Measurements from ENCODE around the gene FLNB.
A peak's percentile ranks its signal among the peaks of the same experiment; 100 is the strongest.

Gene FLNB

DNA sequence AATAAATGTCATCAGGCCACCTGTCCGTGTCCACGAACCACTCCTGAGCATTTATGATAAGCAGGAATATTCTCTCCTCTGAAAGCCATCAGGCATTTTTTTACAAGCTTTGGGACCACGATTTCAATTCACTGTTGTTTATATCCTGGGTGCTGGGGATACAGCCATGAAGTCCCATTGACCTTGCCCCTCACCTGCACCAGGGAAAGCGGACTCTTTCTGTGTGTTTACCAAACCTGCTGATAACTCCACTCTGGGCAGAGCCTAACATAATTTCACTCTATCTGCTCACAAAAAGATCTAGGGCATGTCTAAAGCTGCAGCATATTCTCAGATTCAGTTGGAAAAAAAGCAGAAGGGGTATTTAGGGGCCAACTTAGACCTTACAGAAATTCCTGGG is 197.8 kb downstream of the FLNB start:
- H3K27me3 Mint-ChIP-seq, result peaks cover 62% of the 10 kb centered on the region
- no peak for DNase-seq
- no peaks in the 10 kb centered on the region for H3K9me3 Mint-ChIP-seq
- CTCF ChIA-PET, result interaction anchor here (1.2 to 1.6 kb wide), 3 partner anchors 11 to 28 kb away, joined by 3 to 4 read pairs (median 4); no protein-coding TSS in a partner anchor
- H3K4me1 Mint-ChIP-seq, result peaks cover 8% of the 10 kb centered on the region
- H3K4me3 Mint-ChIP-seq, result no peak overlapping the region
- H3K36me3 Mint-ChIP-seq, result no peaks in the 10 kb centered on the region
- H3K27ac Mint-ChIP-seq, result no peak overlapping the region

DNA sequence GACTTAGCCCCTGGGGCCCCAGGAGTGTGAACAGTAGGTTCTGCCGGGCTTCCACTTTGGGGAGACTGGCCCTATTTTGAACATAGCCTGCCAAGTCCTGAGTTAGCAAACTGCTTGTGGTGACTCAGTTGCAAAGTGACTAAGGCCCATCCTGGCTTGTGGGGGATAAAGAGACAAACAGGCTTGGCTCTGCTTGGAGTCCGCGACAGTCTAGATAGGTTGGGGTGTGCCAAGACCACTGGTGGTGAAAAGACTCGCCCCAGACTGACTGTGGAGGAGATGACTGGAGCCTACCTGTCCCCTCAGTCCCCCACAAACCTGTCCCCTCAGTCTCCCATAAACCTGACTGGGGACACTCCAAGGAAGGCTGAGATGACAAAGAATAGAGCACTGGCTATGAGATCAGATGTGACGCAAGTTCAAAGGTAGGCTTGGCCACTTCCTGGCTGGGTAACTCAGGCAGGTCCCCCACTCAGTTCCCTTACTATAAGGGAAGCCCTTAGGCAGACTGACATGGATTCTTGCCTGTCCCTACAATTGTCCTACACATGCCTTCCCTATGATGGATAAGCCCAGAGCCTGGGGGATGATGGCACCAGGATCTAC is 198.3 kb downstream of the FLNB start:
- no peak overlapping the region for H3K4me3 Mint-ChIP-seq
- CTCF ChIA-PET, result interaction anchor here (1.2 to 1.6 kb wide), 2 partner anchors 10 to 19 kb away, joined by 4 to 5 read pairs; no protein-coding TSS in a partner anchor
- no peaks in the 10 kb centered on the region for H3K36me3 Mint-ChIP-seq
- DNase-seq, result peak; percentile 28
- H3K27me3 Mint-ChIP-seq, result peaks cover 62% of the 10 kb centered on the region
- H3K27ac Mint-ChIP-seq, result no peak overlapping the region
- peaks cover 4% of the 10 kb centered on the region for H3K4me1 Mint-ChIP-seq
- no peaks in the 10 kb centered on the region for H3K9me3 Mint-ChIP-seq

DNA sequence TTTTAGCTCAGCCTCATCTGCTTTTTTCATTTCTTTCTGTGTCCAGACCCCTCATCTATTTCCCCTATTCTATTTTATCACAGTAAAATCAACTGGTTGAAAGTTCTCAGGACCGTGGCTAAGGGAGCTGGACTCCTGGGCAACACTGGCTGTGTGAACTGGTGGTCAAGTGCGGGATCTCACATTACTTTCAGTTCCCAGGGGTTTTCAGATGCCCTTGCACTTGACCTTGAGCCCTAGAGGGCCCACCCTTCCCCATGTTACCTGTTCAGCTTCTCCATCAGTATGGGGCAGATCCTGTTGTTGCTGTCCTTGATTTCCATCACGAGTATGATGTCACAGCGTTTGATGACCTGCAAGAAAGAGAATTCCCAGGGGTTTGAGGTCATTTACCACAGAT is 199.7 kb downstream of the FLNB start:
- Mint-ChIP-seq H3K36me3 (no peaks in the 10 kb centered on the region), H3K27me3 (peaks cover 58% of the 10 kb centered on the region), H3K4me3 (no peak overlapping the region), H3K9me3 (no peaks in the 10 kb centered on the region), H3K27ac (no peak overlapping the region), H3K4me1 (peaks cover 4% of the 10 kb centered on the region)
- CTCF ChIA-PET, result interaction anchor here (1.6 kb wide), 1 partner anchor 9 kb away, joined by 5 read pairs; no protein-coding TSS in a partner anchor
- no peak for DNase-seq

DNA sequence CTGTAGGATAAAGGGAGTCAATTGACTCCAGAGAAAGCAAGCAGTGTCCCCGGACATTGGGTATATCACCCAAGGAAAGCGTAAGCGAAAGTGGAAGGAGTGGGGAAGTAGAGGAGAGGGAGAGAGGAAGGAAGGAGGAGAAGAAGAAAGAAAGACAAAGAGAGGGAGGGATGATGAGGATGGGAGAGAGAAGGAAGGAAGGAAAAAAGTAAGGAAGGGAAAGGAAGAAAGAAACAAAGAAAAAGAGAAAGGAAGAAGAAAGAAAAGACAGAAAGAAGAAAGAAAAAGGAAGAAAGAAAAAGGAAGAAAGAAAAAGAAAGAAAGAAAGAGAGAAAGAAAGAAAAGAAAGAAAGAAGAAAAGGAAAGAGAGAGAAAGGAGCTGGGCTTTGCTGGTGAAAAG is 201.7 kb downstream of the FLNB start:
- Mint-ChIP-seq H3K36me3 (no peaks in the 10 kb centered on the region), H3K4me1 (peaks cover 5% of the 10 kb centered on the region), H3K4me3 (no peak overlapping the region), H3K27me3 (peaks cover 52% of the 10 kb centered on the region), H3K27ac (no peak overlapping the region), H3K9me3 (no peaks in the 10 kb centered on the region)
- CTCF ChIA-PET, result interaction anchor here (1.6 kb wide), 1 partner anchor 8 kb away, joined by 4 read pairs; no protein-coding TSS in a partner anchor
- no peak for DNase-seq

DNA sequence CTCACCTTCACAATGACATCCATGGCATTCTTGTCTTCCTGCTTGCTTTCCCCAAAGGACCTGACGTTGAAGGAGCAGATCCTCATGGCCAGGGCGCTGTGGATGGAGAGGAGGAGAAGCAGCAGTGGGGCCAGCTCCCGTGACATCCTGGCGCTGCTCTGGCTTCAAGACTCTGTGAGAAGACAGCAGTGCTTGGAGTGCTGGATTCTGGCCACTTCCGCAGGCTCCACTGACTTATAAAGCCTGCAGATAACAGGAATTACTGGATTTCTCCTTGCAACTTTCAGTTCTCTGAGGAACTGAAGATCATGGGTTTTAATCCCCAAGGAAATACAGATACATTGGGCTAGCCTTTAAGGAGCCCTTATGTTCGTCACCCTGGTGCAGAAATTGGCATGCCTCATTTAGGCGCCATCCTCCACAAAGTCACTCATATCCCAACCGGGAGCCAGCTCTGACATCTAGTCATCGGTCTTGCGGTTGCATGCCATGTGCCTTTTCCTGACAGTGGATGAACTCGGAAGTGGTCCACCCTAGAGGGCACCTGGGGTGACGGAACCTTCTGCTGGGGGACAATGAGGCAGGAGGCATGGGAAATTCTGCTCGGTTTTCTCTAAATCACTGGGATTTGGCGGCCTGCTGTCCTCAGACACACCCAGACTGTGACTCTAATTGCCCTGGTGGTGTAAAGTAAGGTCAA is 202.7 kb downstream of the FLNB start, which contains the start of gene DNASE1L3:
Gene DNASE1L3 (minus strand): TSS at position 212 of the 700 bp plus-strand sequence. CDS start 66 bp downstream, at position 146.
- H3K9me3 Mint-ChIP-seq, result no peaks in the 10 kb centered on the region
- H3K4me1 Mint-ChIP-seq, result peaks cover 8% of the 10 kb centered on the region
- no peaks in the 10 kb centered on the region for H3K36me3 Mint-ChIP-seq
- no peak for DNase-seq
- H3K27me3 Mint-ChIP-seq, result peaks cover 54% of the 10 kb centered on the region
- H3K27ac Mint-ChIP-seq, result no peak within 1 kb of the TSS
- CTCF ChIA-PET, result no interaction called here
- H3K4me3 Mint-ChIP-seq, result no peak within 1 kb of the TSS

DNA sequence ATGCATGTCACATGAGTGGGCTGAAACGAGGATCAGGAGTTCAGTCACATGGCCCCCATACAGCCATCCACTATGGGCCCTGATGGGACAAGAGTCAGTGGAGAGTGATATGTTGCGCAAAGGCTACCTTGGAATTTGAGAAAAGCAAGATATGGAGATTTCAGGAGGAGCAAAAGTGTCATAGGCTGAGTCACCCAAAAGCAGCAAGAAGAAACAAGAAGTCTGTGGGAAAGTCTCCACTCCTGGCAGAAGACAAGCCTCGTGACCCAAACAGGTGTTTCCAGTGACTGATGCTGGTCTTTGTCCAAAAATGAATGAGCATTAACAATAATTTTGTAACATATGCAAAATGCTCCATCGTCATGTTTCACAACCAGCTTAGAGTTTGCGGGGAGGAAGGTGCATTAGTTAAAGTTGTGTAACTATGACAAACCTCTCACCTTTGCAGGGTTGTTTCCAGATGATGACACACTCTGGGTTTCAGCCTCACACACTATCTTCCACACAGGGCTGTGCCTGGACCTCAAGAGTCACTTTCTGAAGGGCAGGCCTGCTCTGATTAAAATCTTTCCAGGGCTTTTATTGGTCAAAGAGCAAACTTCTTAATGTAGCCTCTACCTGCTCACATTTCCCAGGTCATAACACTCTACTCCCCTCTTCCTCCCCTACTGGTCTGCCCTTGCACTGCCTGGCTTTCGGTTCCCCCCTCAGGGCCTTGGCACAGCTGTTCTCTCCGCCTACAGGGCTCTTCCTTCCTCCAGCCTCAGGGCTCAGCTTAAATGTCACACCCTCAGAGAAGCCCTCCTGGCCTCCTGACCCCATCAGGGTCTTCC is 206.5 kb downstream of the FLNB start:
- Mint-ChIP-seq H3K4me1 (peaks cover 8% of the 10 kb centered on the region), H3K9me3 (no peaks in the 10 kb centered on the region), H3K27ac (no peak overlapping the region), H3K4me3 (no peak overlapping the region), H3K27me3 (peaks cover 42% of the 10 kb centered on the region), H3K36me3 (no peaks in the 10 kb centered on the region)
- CTCF ChIA-PET, result interaction anchor here (0.9 to 3.2 kb wide), 7 partner anchors 12 to 92 kb away, joined by 3 to 22 read pairs (median 5); partner anchors contain the start of genes HTD2 and RPP14
- no peak for DNase-seq

DNA sequence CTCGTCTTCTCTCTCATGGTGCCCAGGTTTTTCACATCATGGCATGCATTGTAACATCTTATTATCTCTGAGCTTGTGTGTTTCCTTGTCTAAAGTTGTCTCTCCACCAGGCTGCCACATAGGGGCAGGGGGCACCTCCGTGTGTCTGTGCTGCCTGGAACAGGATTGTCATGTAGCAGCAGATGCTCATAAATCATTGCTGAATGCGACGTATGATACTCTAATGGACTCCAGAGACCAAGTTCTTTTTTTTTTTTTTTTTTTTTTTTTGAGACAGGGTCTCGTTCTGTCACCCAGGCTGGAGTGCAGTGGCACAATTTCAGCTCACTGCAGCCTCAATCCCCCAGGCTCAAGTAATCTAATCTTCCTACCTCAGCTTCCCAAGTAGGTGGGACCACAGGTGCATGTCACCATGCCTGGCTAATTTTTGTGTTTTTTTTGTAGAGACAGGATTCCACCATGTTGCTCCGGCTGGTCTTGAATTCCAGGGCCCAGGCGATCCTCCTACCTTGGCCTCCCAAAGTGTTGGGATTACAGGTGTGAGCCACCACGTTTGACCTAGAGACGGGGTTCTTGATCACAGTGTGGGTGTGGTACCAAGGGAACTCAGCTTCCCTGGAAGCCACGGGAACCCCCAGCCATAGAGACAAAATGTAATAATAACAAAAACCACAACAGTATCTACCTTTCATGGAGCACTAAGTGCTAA is 207.2 kb downstream of the FLNB start:
- H3K27me3 Mint-ChIP-seq, result peaks cover 36% of the 10 kb centered on the region
- H3K4me1 Mint-ChIP-seq, result peaks cover 8% of the 10 kb centered on the region
- H3K27ac Mint-ChIP-seq, result no peak overlapping the region
- DNase-seq, result no peak
- no peaks in the 10 kb centered on the region for H3K9me3 Mint-ChIP-seq
- CTCF ChIA-PET, result interaction anchor here (0.9 to 3.2 kb wide), 6 partner anchors 14 to 91 kb away, joined by 3 to 22 read pairs (median 6); partner anchors contain the start of genes HTD2 and RPP14
- no peaks in the 10 kb centered on the region for H3K36me3 Mint-ChIP-seq
- no peak overlapping the region for H3K4me3 Mint-ChIP-seq

DNA sequence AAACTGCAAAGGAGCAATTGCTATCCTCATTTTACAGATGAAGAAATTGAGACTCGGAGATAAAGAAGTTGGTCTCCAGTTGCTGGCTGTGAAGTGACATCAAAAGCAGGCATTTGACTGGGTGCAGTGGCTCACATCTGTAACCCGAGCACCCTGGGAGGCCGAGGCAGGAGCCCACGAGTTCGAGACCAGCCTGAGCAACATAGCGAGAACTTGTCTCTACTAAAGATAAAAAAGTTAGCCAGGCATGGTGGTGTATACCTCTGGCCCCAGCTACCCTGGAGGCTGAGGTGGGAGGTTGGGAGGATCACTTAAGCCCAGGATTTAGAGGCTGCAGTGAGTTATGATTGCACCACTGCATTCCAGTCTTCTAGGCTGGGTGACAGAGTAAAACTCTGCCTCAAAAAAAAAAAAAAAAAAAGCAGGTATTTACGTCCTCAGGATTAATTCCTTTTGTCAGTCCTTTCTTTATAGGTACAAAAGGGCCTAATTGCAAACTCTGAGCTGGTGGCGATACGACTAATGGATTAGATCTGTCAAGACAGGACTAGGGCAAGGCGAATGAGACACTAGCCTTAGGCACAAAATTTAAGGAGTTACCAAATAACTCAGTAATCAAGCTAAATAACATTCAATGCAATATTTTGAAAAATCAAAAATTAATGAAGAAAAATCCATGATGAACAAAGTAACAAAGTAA is 208.4 kb downstream of the FLNB start:
- Mint-ChIP-seq H3K4me3 (no peak overlapping the region), H3K9me3 (no peaks in the 10 kb centered on the region), H3K27me3 (peaks cover 26% of the 10 kb centered on the region), H3K36me3 (no peaks in the 10 kb centered on the region), H3K4me1 (peaks cover 8% of the 10 kb centered on the region), H3K27ac (no peak overlapping the region)
- DNase-seq, result no peak
- CTCF ChIA-PET, result interaction anchor here (0.6 to 4.6 kb wide), 17 partner anchors 9 to 1406 kb away, joined by 3 to 65 read pairs (median 4); partner anchors contain the start of genes HTD2 and RPP14

DNA sequence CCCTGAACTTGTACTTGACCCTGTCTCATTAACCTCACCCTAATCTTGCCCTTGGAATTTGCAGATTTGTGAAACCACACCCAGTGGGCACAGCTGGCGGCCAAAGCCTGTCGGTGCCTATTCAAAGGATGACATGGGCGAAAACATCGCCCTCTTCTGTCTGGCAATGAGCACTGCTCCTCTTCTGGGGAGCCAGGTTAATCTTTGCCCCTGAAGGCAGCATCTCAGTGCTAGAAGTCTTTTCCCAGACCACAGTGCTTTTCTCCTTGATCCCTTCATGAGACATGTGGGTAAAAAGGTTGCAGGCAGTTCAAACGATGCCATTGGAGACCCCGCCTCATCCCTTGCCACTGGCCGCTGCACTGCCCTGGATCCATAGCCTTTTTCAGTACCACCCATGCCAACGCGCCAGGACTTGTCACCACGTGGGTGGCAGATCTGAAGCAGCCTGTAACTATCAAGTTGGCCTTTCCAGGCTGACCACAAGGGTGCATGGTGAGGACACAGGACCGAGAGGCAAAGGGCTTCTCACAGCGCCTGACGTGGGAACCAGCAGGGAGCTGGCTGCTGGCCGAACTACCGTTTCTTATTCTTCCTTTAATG is 209.1 kb downstream of the FLNB start:
- H3K9me3 Mint-ChIP-seq, result no peaks in the 10 kb centered on the region
- CTCF ChIA-PET, result interaction anchor here (0.6 to 4.6 kb wide), 24 partner anchors 8 to 1407 kb away, joined by 3 to 65 read pairs (median 4); partner anchors contain the start of genes HTD2 and RPP14
- no peak overlapping the region for H3K27ac Mint-ChIP-seq
- H3K4me1 Mint-ChIP-seq, result peaks cover 8% of the 10 kb centered on the region
- H3K4me3 Mint-ChIP-seq, result no peak overlapping the region
- no peaks in the 10 kb centered on the region for H3K36me3 Mint-ChIP-seq
- H3K27me3 Mint-ChIP-seq, result peaks cover 23% of the 10 kb centered on the region
- peak; percentile 69 for DNase-seq

DNA sequence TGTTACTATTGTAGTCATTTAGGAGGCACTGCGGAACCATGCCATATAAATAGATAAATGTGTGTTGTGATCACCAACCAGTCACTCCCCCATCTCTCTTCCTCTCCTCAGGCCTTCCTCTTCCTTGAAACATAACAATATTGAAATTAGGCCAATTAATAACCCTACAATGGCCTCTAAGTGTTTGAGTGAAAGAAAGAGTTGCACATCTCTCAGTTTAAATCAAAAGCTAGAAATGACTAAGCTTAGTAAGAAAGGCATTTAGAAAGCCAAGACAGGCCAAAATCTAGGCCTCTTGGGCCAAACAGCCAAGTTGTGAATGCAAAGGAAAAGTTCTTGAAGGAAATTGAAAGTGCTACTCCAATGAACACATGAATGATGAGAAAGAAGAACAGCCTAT is 210.7 kb downstream of the FLNB start:
- no peaks in the 10 kb centered on the region for H3K36me3 Mint-ChIP-seq
- DNase-seq, result no peak
- no peaks in the 10 kb centered on the region for H3K9me3 Mint-ChIP-seq
- no peak overlapping the region for H3K27ac Mint-ChIP-seq
- CTCF ChIA-PET, result interaction anchor here (1.3 to 4.6 kb wide), 8 partner anchors 9 to 41 kb away, joined by 3 to 65 read pairs (median 9); no protein-coding TSS in a partner anchor
- H3K27me3 Mint-ChIP-seq, result peaks cover 21% of the 10 kb centered on the region
- peaks cover 8% of the 10 kb centered on the region for H3K4me1 Mint-ChIP-seq
- H3K4me3 Mint-ChIP-seq, result no peak overlapping the region

Measured in activated naive CD4-positive, alpha-beta T cell treated with anti-CD3 and anti-CD28 coated beads, Interleukin-2, amount 10 ng/mL, durations not matched to agents 7 days and 5 days (primary cell).